T-helper 22 cell (primary cell): ENCODE results near the gene ZCCHC4.

Experiments
- DNase-seq: peaks from one replicate; pipeline ENCODE4 v3.0.0-alpha.2; 2020; ENCODE audit warnings: low read depth

ZCCHC4 gene

GRCh38 chr4:25312496-25313200, at the start of gene ZCCHC4:
ZCCHC4 (plus strand) TSS chr4:25312774; CDS start chr4:25312810, 36 bp downstream.
- peak; percentile 79 for DNase-seq

GRCh38 chr4:25271866-25272265, 40.7 kb upstream of the ZCCHC4 start:
- no peak for DNase-seq

GRCh38 chr4:25280210-25280609, 32.4 kb upstream of the ZCCHC4 start:
- no peak for DNase-seq

- DNase-seq: no peak
These were observed 28.6 kb upstream of the ZCCHC4 start for GRCh38 chr4:25283948-25284347.

- DNase-seq: no peak
These were observed 28.1 kb upstream of the ZCCHC4 start for GRCh38 chr4:25284466-25284865.

- DNase-seq: no peak
These were observed 22.0 kb upstream of the ZCCHC4 start for GRCh38 chr4:25290490-25291067.

GRCh38 chr4:25291158-25291733, 21.3 kb upstream of the ZCCHC4 start:
- no peak for DNase-seq

- DNase-seq: no peak
These were observed 14.9 kb upstream of the ZCCHC4 start for GRCh38 chr4:25297528-25298242.

GRCh38 chr4:25299476-25300203, 12.9 kb upstream of the ZCCHC4 start:
- DNase-seq: no peak

- no peak for DNase-seq
These were observed 11.1 kb upstream of the ZCCHC4 start for GRCh38 chr4:25301471-25301870.

- no peak for DNase-seq
These were observed 9.9 kb upstream of the ZCCHC4 start for GRCh38 chr4:25302626-25303025.

GRCh38 chr4:25303578-25303977, 9.0 kb upstream of the ZCCHC4 start:
- no peak for DNase-seq

- DNase-seq: no peak
These were observed 6.0 kb upstream of the ZCCHC4 start for GRCh38 chr4:25306518-25307057.

- DNase-seq: no peak
These were observed 5.0 kb upstream of the ZCCHC4 start for GRCh38 chr4:25307596-25307995.

- DNase-seq: no peak
These were observed 4.3 kb upstream of the ZCCHC4 start for GRCh38 chr4:25308306-25308705.

GRCh38 chr4:25308761-25309160, 3.8 kb upstream of the ZCCHC4 start:
- DNase-seq: no peak

- no peak for DNase-seq
These were observed 2.3 kb upstream of the ZCCHC4 start for GRCh38 chr4:25310066-25310802.

- DNase-seq: no peak
These were observed 1.8 kb upstream of the ZCCHC4 start for GRCh38 chr4:25310803-25311166.

GRCh38 chr4:25313201-25313895, 774 bp downstream of the ZCCHC4 start:
- no peak for DNase-seq

GRCh38 chr4:25320336-25320735, 7.8 kb downstream of the ZCCHC4 start:
- DNase-seq: no peak

- DNase-seq: no peak
These were observed 8.2 kb downstream of the ZCCHC4 start for GRCh38 chr4:25320773-25321172.
